ENCODE measurements around the gene TUBGCP2. TPM values are rescaled to one million over a fixed set of nuclear protein-coding genes. Genes with fewer than 3 reads are reported as not detected.
"Not testable (repeated sequence)": the region's sequence is repeated elsewhere in the genome, so short reads cannot be mapped to it uniquely, and the experiment has no call there.

Gene TUBGCP2
- total RNA-seq, 1 experiment from 2014 or later, result 35.4 TPM

DNA sequence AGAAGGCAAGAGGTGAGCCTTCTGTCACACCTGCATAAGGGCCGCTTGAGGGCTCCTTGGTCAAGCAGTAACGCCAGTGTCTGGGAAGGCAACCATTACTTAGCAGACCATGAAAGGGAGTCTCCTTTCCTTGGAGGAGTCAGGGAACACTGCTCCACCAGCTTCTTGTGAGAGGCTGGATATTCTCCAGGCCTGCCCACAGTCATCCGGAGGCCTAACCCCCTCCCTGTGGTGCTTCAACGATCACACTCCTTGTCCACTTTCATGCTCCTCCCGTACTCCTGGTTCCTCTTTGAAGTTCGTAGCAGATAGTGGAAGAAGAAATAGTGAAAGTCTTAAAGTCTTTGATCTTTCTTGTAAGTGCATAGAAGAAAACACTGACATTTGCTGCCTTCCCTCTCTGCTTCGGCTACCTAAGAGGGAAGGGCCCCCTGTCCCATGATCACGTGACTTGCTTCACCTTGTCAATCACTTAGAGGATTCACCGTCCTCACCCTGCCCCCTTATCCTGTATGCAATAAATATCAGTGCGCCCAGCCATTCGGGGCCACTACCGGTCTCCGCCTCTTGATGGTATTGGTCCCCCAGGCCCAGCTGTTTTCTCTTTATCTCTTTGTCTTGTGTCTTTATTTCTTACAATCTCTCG, 13.5 kb upstream of the TUBGCP2 start:
- ATAC-seq; H3K4me3 ChIP-seq (replicated peaks in 1 of 2; ENCODE audit: low read depth in 1 of 2, low read length in 2 of 2); RAD21 ChIA-PET (ENCODE audit: low non-redundant PET in 1 of 2, low total read pairs in 2 of 2, uncharacterized antibody in 2 of 2, unreplicated experiment in 2 of 2); H4K20me1 ChIP-seq (ENCODE audit: insufficient read depth); H3K36me3 ChIP-seq (ENCODE audit: control insufficient read depth in 1 of 2, insufficient read depth in 2 of 2, low read length in 2 of 2); POLR2A ChIA-PET; H3K27me3 ChIP-seq (ENCODE audit: insufficient read depth, low read length); H3K4me2 ChIP-seq (ENCODE audit: low read length); intact Hi-C loops (cut with micrococcal nuclease); H3K79me2 ChIP-seq (ENCODE audit: insufficient read depth, low read length); H3K4me1 ChIP-seq (ENCODE audit: control insufficient read depth in 1 of 2, insufficient read depth in 2 of 2, low read length in 2 of 2); H2AFZ ChIP-seq (ENCODE audit: low read depth, low read length, poor library complexity, severe bottlenecking); DNase-seq (ENCODE audit: low read depth, low spot score); CTCF ChIA-PET; H3K9me2 ChIP-seq (ENCODE audit: insufficient read depth); H3K27ac ChIP-seq (ENCODE audit: low read depth, low read length); H3K9ac ChIP-seq (ENCODE audit: low read length); BruUV-seq (replicated peaks); H3K9me3 ChIP-seq (ENCODE audit: control insufficient read depth in 1 of 2, insufficient read depth in 1 of 2, low read depth in 1 of 2, low read length in 2 of 2): not testable (repeated sequence)

DNA sequence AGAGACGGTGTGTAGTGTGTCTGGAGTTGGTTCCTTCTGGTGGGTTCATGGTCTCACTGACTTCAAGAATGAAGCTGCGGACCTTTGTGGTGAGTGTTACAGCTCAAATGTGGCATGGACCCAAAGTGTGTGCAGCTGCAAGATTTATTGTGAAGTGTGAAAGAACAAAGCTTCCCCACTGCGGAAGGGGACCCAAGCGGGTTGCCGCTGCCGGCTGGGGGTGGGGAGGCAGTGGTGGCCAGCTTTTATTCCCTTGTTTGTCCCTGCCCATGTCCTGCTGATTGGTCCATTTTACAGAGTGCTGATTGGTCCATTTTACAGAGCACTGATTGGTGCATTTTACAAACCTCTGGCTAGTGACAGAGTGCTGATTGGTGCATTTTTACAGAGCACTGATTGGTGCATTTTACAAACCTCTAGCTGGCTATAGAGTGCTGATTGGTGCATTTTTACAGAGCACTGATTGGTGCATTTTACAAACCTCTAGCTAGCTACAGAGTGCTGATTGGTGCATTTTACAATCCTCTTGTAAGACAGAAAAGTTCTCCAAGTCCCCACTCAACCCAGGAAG, 12.3 kb upstream of the TUBGCP2 start:
- DNase-seq (ENCODE audit: low read depth, low spot score); H3K4me2 ChIP-seq (ENCODE audit: low read length); H3K9me2 ChIP-seq (ENCODE audit: insufficient read depth); intact Hi-C loops (cut with micrococcal nuclease); ATAC-seq; H4K20me1 ChIP-seq (ENCODE audit: insufficient read depth); H3K27me3 ChIP-seq (ENCODE audit: insufficient read depth, low read length); H3K9ac ChIP-seq (ENCODE audit: low read length); H3K79me2 ChIP-seq (ENCODE audit: insufficient read depth, low read length); CTCF ChIA-PET; H3K27ac ChIP-seq (ENCODE audit: low read depth, low read length); POLR2A ChIA-PET; H3K4me3 ChIP-seq (replicated peaks in 1 of 2; ENCODE audit: low read depth in 1 of 2, low read length in 2 of 2); H3K9me3 ChIP-seq (ENCODE audit: control insufficient read depth in 1 of 2, insufficient read depth in 1 of 2, low read depth in 1 of 2, low read length in 2 of 2); H2AFZ ChIP-seq (ENCODE audit: low read depth, low read length, poor library complexity, severe bottlenecking); H3K36me3 ChIP-seq (ENCODE audit: control insufficient read depth in 1 of 2, insufficient read depth in 2 of 2, low read length in 2 of 2); H3K4me1 ChIP-seq (ENCODE audit: control insufficient read depth in 1 of 2, insufficient read depth in 2 of 2, low read length in 2 of 2); BruUV-seq (replicated peaks); RAD21 ChIA-PET (ENCODE audit: low non-redundant PET in 1 of 2, low total read pairs in 2 of 2, uncharacterized antibody in 2 of 2, unreplicated experiment in 2 of 2): not testable (repeated sequence)
